A673 (cell line): ENCODE data around the gene GAL3ST1. TPM values are rescaled to one million over a fixed set of nuclear protein-coding genes. Genes with fewer than 3 reads are reported as not detected.
A peak's percentile ranks its signal among the peaks of the same experiment; 100 is the strongest.

Source experiments
- BruUV-seq: library from RNA; stranded (reverse); fragments of 400-500 nt; replicated peaks from 2 replicates; lab custom pipeline; 2021; lab: Mats Ljungman, UMichigan
- CTCF ChIA-PET: fragments of 300-600 bp; sonication (Branson Sonifier 250); formaldehyde crosslinking; loops from one replicate; lab custom pipeline; 2022; ENCODE audit warnings: antibody characterized with exemption; lab: Charles Lee
- POLR2A ChIA-PET: fragments of 300-600 bp; sonication (Branson Sonifier 250); formaldehyde crosslinking; loops from one replicate; lab custom pipeline; 2022; ENCODE audit warnings: antibody characterized with exemption; ENCODE audit not compliant: low non-redundant PET; lab: Charles Lee
- DNase-seq: peaks from one replicate; pipeline ENCODE4 v3.0.0-alpha.2; 2015; ENCODE audit warnings: low spot score
- H3K27ac ChIP-seq: fragments of 200-600 bp; sonication (generic); 2 replicates; pipeline ENCODE4 v1.5.1; 2016; ENCODE audit warnings: mixed run types, low read depth, mild to moderate bottlenecking, mixed read lengths, antibody characterized with exemption, low read length; ENCODE audit not compliant: poor library complexity, severe bottlenecking
- H3K27me3 ChIP-seq: fragments of 200-600 bp; sonication (generic); replicated peaks from 2 replicates; pipeline ENCODE4 v1.6.1; 2017; ENCODE audit warnings: mixed run types, low read depth, mild to moderate bottlenecking, mixed read lengths, antibody characterized with exemption, low read length; ENCODE audit not compliant: insufficient read depth, poor library complexity
- H3K36me3 ChIP-seq: fragments of 200-600 bp; sonication (generic); 2 replicates; pipeline ENCODE4 v1.6.1; 2016; ENCODE audit warnings: mixed run types, mild to moderate bottlenecking, mixed read lengths, antibody characterized with exemption, low read length; ENCODE audit not compliant: insufficient read depth, poor library complexity, severe bottlenecking
- H3K4me1 ChIP-seq: fragments of 200-600 bp; sonication (generic); 2 replicates; pipeline ENCODE4 v1.6.1; 2017; ENCODE audit warnings: mixed run types, mild to moderate bottlenecking, mixed read lengths, antibody characterized with exemption, low read length; ENCODE audit not compliant: insufficient read depth, poor library complexity, severe bottlenecking
- H3K4me3 ChIP-seq: fragments of 200-600 bp; sonication (generic); 2 replicates; pipeline ENCODE4 v1.5.1; 2016; ENCODE audit warnings: low read depth, mixed run types, mild to moderate bottlenecking, mixed read lengths, low read length; ENCODE audit not compliant: poor library complexity, severe bottlenecking
- H3K9me3 ChIP-seq: fragments of 200-600 bp; sonication (generic); 2 replicates; pipeline ENCODE4 v1.6.1; 2016; ENCODE audit warnings: mixed run types, low read depth, mild to moderate bottlenecking, mixed read lengths, antibody characterized with exemption, low read length; ENCODE audit not compliant: poor library complexity, severe bottlenecking
- EZH2 ChIP-seq: fragments of 200-600 bp; sonication (generic); IDR thresholded peaks from 2 replicates; pipeline ENCODE4 v1.6.1; 2017; ENCODE audit warnings: borderline replicate concordance, low read depth, mild to moderate bottlenecking, mixed read lengths, antibody characterized with exemption, low read length; ENCODE audit not compliant: poor library complexity, severe bottlenecking
- intact Hi-C: fragments of 100-400 bp; cut with micrococcal nuclease; formaldehyde crosslinking; loops from one replicate; pipeline ENCODE4 v1.10.0; 2022; ENCODE audit not compliant: unreplicated experiment
- total RNA-seq: library from RNA; stranded (reverse); gene quantifications from 2 replicates; pipeline ENCODE4 v1.2.3, GENCODE V29; 2021
- TF ChIP-seq, protein P1 (sequence below): fragments of 300-800, 200-600 bp; sonication (generic); conservative IDR thresholded peaks from 2 replicates; pipeline ENCODE4 v1.5.1; 2017; ENCODE audit warnings: low read depth, mild to moderate bottlenecking, antibody characterized with exemption, low read length, moderate library complexity, mixed read lengths

The GAL3ST1 gene
- total RNA-seq, 1 experiment from 2014 or later = 0.58 TPM

GRCh38 chr22:30575859-30576258, 1.4 kb upstream of the GAL3ST1 start:
- ChIA-PET POLR2A (no interaction called here), CTCF (no interaction called here)
- TF ChIP-seq EZH2 = no peak
- TF ChIP-seq, protein P1, sequence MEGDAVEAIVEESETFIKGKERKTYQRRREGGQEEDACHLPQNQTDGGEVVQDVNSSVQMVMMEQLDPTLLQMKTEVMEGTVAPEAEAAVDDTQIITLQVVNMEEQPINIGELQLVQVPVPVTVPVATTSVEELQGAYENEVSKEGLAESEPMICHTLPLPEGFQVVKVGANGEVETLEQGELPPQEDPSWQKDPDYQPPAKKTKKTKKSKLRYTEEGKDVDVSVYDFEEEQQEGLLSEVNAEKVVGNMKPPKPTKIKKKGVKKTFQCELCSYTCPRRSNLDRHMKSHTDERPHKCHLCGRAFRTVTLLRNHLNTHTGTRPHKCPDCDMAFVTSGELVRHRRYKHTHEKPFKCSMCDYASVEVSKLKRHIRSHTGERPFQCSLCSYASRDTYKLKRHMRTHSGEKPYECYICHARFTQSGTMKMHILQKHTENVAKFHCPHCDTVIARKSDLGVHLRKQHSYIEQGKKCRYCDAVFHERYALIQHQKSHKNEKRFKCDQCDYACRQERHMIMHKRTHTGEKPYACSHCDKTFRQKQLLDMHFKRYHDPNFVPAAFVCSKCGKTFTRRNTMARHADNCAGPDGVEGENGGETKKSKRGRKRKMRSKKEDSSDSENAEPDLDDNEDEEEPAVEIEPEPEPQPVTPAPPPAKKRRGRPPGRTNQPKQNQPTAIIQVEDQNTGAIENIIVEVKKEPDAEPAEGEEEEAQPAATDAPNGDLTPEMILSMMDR = no peak
- H3K4me3 ChIP-seq = no peak overlapping the region
- H3K4me1 ChIP-seq = no peaks in the 10 kb centered on the region
- no TSS peak for BruUV-seq
- no peaks in the 10 kb centered on the region for H3K9me3 ChIP-seq
- no peaks in the 10 kb centered on the region for H3K27me3 ChIP-seq
- intact Hi-C loops = no loop called here
- H3K27ac ChIP-seq = no peak overlapping the region
- DNase-seq = no peak
- peaks cover 47% of the 10 kb centered on the region for H3K36me3 ChIP-seq

DNA sequence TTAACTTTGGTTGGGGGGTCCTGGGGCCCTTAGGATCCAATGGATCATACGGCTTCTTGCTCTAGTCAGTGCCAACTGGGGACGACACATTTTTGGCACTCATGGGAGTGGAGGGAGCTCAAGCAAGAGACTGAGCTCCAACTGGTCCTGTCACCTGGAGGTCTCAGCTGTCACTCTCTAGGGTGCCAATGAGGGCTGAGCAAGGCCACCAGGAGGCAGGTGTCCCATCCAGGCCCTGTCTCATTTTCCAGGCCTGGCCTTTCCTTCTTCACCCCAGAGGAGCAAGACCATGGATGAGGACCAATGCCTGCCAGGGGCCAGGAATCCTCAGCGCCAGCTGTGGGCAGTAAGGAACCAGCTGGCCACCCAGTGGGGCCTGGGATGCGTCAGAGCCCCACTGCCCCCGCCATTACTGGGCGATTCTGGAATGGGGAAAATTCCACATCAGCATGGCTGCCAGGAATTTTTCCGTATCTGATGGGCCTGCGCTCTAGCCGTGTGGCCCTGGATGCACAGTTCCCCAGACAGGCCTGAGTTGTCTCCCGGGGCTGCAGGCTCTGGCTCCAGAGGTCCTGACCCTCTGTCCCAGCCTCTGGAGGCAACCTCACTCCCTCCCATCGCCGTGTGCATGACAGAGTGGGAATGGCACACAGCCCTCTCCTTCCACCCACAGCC, 669 bp upstream of the GAL3ST1 start:
- intact Hi-C loops = no loop called here
- TF ChIP-seq EZH2 = no peak
- TF ChIP-seq, protein P1 = no peak
- ChIA-PET POLR2A (no interaction called here), CTCF (no interaction called here)
- DNase-seq = no peak
- Histone ChIP-seq H3K9me3 (no peaks in the 10 kb centered on the region), H3K4me3 (peak overlapping the region; percentile 23), H3K27ac (no peak overlapping the region), H3K4me1 (no peaks in the 10 kb centered on the region), H3K36me3 (peaks cover 40% of the 10 kb centered on the region), H3K27me3 (no peaks in the 10 kb centered on the region)
- no TSS peak for BruUV-seq

DNA sequence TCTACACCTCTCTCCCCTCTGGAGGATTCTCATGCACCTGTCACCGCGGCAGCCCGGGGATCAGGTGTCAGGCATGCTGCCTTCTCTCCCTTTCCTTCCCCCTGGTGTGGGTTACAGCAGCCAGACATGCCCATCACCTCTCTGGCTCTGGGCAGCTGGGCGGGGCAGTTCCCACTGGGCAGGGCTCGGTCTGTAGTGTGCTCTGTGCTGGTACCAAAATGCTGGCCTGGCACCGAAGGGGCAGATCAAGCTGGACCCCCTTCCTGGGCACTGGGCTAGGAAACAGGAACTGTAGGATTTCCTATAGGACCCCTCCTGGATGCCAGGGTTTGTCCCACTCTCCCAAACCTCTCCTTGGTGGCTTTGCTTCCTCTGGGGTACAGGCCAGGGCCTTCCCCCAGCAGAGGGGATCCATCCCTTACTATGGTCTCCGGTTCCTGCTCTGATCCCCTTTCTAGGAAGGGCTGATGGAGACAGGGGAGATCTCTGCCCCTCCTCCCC, 821 bp downstream of the GAL3ST1 start:
- Histone ChIP-seq H3K27me3 (no peaks in the 10 kb centered on the region), H3K36me3 (peaks cover 25% of the 10 kb centered on the region), H3K9me3 (no peaks in the 10 kb centered on the region), H3K4me3 (no peak overlapping the region), H3K4me1 (no peaks in the 10 kb centered on the region), H3K27ac (no peak overlapping the region)
- ChIA-PET POLR2A (no interaction called here), CTCF (no interaction called here)
- intact Hi-C loops = no loop called here
- no peak for DNase-seq
- BruUV-seq = no TSS peak
- TF ChIP-seq, protein P1 = no peak
- TF ChIP-seq EZH2 = no peak
